IMR-90 (cell line): ENCODE data around the gene ACRBP. TPM values are rescaled to one million over a fixed set of nuclear protein-coding genes. Genes with fewer than 3 reads are reported as not detected.
A peak's percentile ranks its signal among the peaks of the same experiment; 100 is the strongest.

Source experiments
- ATAC-seq: fragments of 200-7000 bp; cut with Tn5 transposase; 2 replicates; pipeline ENCODE4 v1.9.1; 2020; ENCODE audit warnings: low read depth, mild to moderate bottlenecking, moderate library complexity
- BruUV-seq: library from RNA; stranded (reverse); fragments of 400-500 nt; replicated peaks from 2 replicates; lab custom pipeline; 2021; lab: Mats Ljungman, UMichigan
- CTCF ChIA-PET: fragments of 300-600 bp; formaldehyde crosslinking; extraction: SDS; loops from one replicate; lab custom pipeline; 2021; ENCODE audit warnings: antibody characterized with exemption; lab: Yijun Ruan, JAX
- POLR2A ChIA-PET: fragments of 300-600 bp; sonication (Branson Sonifier 250); formaldehyde crosslinking; loops from one replicate; lab custom pipeline; 2022; ENCODE audit warnings: antibody characterized with exemption; ENCODE audit not compliant: unreplicated experiment; lab: Charles Lee
- DNase-seq: peaks from one replicate; pipeline ENCODE4 v3.0.0; 2013
- H2AFZ ChIP-seq: replicated peaks from 2 replicates; pipeline ENCODE3; 2013; ENCODE audit warnings: low read length, mild to moderate bottlenecking; ENCODE audit not compliant: poor library complexity
- H2AK5ac ChIP-seq: 2 replicates; pipeline ENCODE4 v1.6.1; 2013; ENCODE audit warnings: low read depth, low read length, inconsistent platforms
- H2AK9ac ChIP-seq: replicated peaks from 2 replicates; pipeline ENCODE3; 2013; ENCODE audit warnings: mild to moderate bottlenecking, low read depth, low read length, moderate library complexity; ENCODE audit not compliant: poor library complexity
- H2BK120ac ChIP-seq: 2 replicates; pipeline ENCODE4 v1.6.1; 2013; ENCODE audit warnings: low read depth, low read length, inconsistent platforms
- H2BK15ac ChIP-seq: 3 replicates; pipeline ENCODE4 v1.6.1; 2013; ENCODE audit warnings: low read depth, low read length, inconsistent platforms
- H2BK20ac ChIP-seq: 2 replicates; pipeline ENCODE4 v1.6.1; 2013; ENCODE audit warnings: low read depth, mild to moderate bottlenecking, inconsistent platforms, low read length, moderate library complexity
- H2BK5ac ChIP-seq: 2 replicates; pipeline ENCODE4 v1.6.1; 2013; ENCODE audit warnings: mild to moderate bottlenecking, low read depth, low read length, inconsistent platforms; ENCODE audit not compliant: poor library complexity, severe bottlenecking
- H3K14ac ChIP-seq: replicated peaks from 2 replicates; pipeline ENCODE4 v1.6.1; 2013; ENCODE audit warnings: low read depth, low read length, inconsistent platforms
- H3K18ac ChIP-seq: 2 replicates; pipeline ENCODE4 v1.6.1; 2013; ENCODE audit warnings: low read depth, low read length, control low read depth
- H3K23ac ChIP-seq: 2 replicates; pipeline ENCODE4 v1.6.1; 2013; ENCODE audit warnings: low read depth, low read length, inconsistent platforms
- H3K27ac ChIP-seq: 2 replicates; pipeline ENCODE4 v1.5.1; 2013; ENCODE audit warnings: mild to moderate bottlenecking, control low read depth, low read length; ENCODE audit not compliant: insufficient read depth
- H3K27me3 ChIP-seq: 2 replicates; pipeline ENCODE4 v1.6.1; 2013; ENCODE audit warnings: low read length; ENCODE audit not compliant: control insufficient read depth, insufficient read depth
- H3K36me3 ChIP-seq: 2 replicates; pipeline ENCODE4 v1.6.1; 2013; ENCODE audit warnings: low read length, mixed read lengths; ENCODE audit not compliant: control insufficient read depth, insufficient read depth
- H3K4ac ChIP-seq: 2 replicates; pipeline ENCODE4 v1.6.1; 2013; ENCODE audit warnings: low read depth, low read length, inconsistent platforms
- H3K4me1 ChIP-seq: 2 replicates; pipeline ENCODE4 v1.6.1; 2013; ENCODE audit warnings: low read length, mixed read lengths; ENCODE audit not compliant: control insufficient read depth, insufficient read depth
- H3K4me2 ChIP-seq: 2 replicates; pipeline ENCODE4 v1.6.1; 2013; ENCODE audit warnings: low read depth, mild to moderate bottlenecking, control low read depth, low read length, moderate library complexity
- H3K4me3 ChIP-seq: 2 replicates; pipeline ENCODE4 v1.5.1; 2013; ENCODE audit warnings: low read depth, mild to moderate bottlenecking, control low read depth, low read length, moderate library complexity; ENCODE audit not compliant: insufficient read depth
- H3K56ac ChIP-seq: 2 replicates; pipeline ENCODE4 v1.6.1; 2013; ENCODE audit warnings: low read length, inconsistent platforms; ENCODE audit not compliant: insufficient read depth; ENCODE audit errors: extremely low read depth
- H3K79me1 ChIP-seq, 2 experiments: 2 replicates each; pipeline ENCODE4 v1.6.1; 2013; ENCODE audit warnings: low read length in 2 of 2, inconsistent platforms in 1 of 2, low read depth in 1 of 2
- H3K9ac ChIP-seq: 2 replicates; pipeline ENCODE4 v1.6.1; 2013; ENCODE audit warnings: low read depth, low read length, control low read depth
- H3K9me1 ChIP-seq: 2 replicates; pipeline ENCODE4 v1.6.1; 2013; ENCODE audit warnings: low read length, inconsistent platforms; ENCODE audit not compliant: insufficient read depth
- H3K9me3 ChIP-seq: 2 replicates; pipeline ENCODE4 v1.6.1; 2013; ENCODE audit warnings: low read length; ENCODE audit not compliant: control insufficient read depth, insufficient read depth
- H4K20me1 ChIP-seq: 2 replicates; pipeline ENCODE4 v1.6.1; 2013; ENCODE audit warnings: low read length, inconsistent platforms; ENCODE audit not compliant: insufficient read depth
- H4K5ac ChIP-seq: 2 replicates; pipeline ENCODE4 v1.6.1; 2013; ENCODE audit warnings: mild to moderate bottlenecking, low read depth, low read length, control low read depth
- H4K8ac ChIP-seq, 2 experiments: 2 replicates each; pipeline ENCODE4 v1.6.1; 2013; ENCODE audit warnings: low read depth in 2 of 2, low read length in 2 of 2, control low read depth in 1 of 2, inconsistent platforms in 1 of 2
- H4K91ac ChIP-seq: 2 replicates; pipeline ENCODE4 v1.6.1; 2013; ENCODE audit warnings: low read depth, low read length, inconsistent platforms; ENCODE audit not compliant: insufficient read depth
- CEBPB ChIP-seq: IDR thresholded peaks from 2 replicates; pipeline ENCODE4 v1.6.1; 2012; ENCODE audit warnings: low read depth, low read length, improper control_type of control experiment
- FOS ChIP-seq: fragments of 150-350 bp; IDR thresholded peaks from 2 replicates; pipeline ENCODE4 v1.6.1; 2016; ENCODE audit warnings: low read depth, low read length
- MAFK ChIP-seq: IDR thresholded peaks from 2 replicates; pipeline ENCODE4 v1.6.1; 2012; ENCODE audit warnings: low read depth, low read length, improper control_type of control experiment
- MAZ ChIP-seq: IDR thresholded peaks from 2 replicates; pipeline ENCODE4 v1.6.1; 2012; ENCODE audit warnings: low read depth, mild to moderate bottlenecking, low read length, improper control_type of control experiment, moderate library complexity, borderline replicate concordance
- MXI1 ChIP-seq: IDR thresholded peaks from 2 replicates; pipeline ENCODE4 v1.6.1; 2012; ENCODE audit warnings: low read depth, mild to moderate bottlenecking, low read length, moderate library complexity, borderline replicate concordance
- NFE2L2 ChIP-seq: fragments of 150-350 bp; IDR thresholded peaks from 2 replicates; pipeline ENCODE4 v1.6.1; 2016; ENCODE audit warnings: low read depth, mild to moderate bottlenecking, low read length
- POLR2A ChIP-seq: IDR thresholded peaks from 2 replicates; pipeline ENCODE4 v1.6.1; 2012; ENCODE audit warnings: mild to moderate bottlenecking, low read depth, low read length
- RAD21 ChIP-seq: IDR thresholded peaks from 2 replicates; pipeline ENCODE4 v1.6.1; 2012; ENCODE audit warnings: low read length, improper control_type of control experiment
- RFX5 ChIP-seq: IDR thresholded peaks from 2 replicates; pipeline ENCODE4 v1.8.0; 2012; ENCODE audit warnings: low read depth, mild to moderate bottlenecking, low read length, moderate library complexity
- WGBS, 2 experiments: methylation state at CpG; one replicate each; pipeline versions ENCODE4 v1.1.5 to v1.1.7; 2013; ENCODE audit warnings: missing lambda C conversion rate in 2 of 2; ENCODE audit not compliant: insufficient read length in 1 of 2; ENCODE audit errors: extremely low coverage in 2 of 2; 5-methylcytosine and 5-hydroxymethylcytosine counted together
- dilution Hi-C: fragments of 300-500 bp; cut with HindIII; formaldehyde crosslinking; loops from one replicate; pipeline ENCODE4 v1.14.3; 2018; ENCODE audit warnings: low sequenced_read_pairs; ENCODE audit not compliant: unreplicated experiment
- in situ Hi-C: fragments of 300-500 bp; cut with MboI; formaldehyde crosslinking; loops from 3 replicates; pipeline ENCODE4 v1.14.3; 2019; ENCODE audit warnings: low sequenced_read_pairs, inconsistent platforms, mixed read lengths
- intact Hi-C: fragments of 100-400 bp; cut with micrococcal nuclease; formaldehyde crosslinking; loops from 2 replicates; pipeline ENCODE4 v1.10.0; 2022
- polyA plus RNA-seq, 3 experiments: library from polyadenylated mRNA; depleted of rRNA; stranded (reverse); fragments of >200 nt; gene quantifications; 2 replicates each; pipeline ENCODE4 v1.2.3, GENCODE V29; 2012; ENCODE audit warnings: low replicate concordance in 1 of 3
- total RNA-seq: library from RNA; depleted of rRNA; stranded (reverse); fragments of >200 nt; gene quantifications from 2 replicates; pipeline ENCODE4 v1.2.3, GENCODE V29; 2012
- TF ChIP-seq, protein P1 (sequence below): fragments of 150-350 bp; IDR thresholded peaks from 2 replicates; pipeline ENCODE4 v1.6.1; 2016; ENCODE audit warnings: low read depth, mild to moderate bottlenecking, low read length, moderate library complexity, borderline replicate concordance
- TF ChIP-seq, protein P2 (sequence below): fragments of 150-350 bp; IDR thresholded peaks from 2 replicates; pipeline ENCODE4 v1.6.1; 2017; ENCODE audit warnings: mild to moderate bottlenecking, antibody characterized with exemption, low read length, low read depth
- TF ChIP-seq, protein P3 (sequence below): conservative IDR thresholded peaks from 2 replicates; pipeline ENCODE4 v1.5.1; 2012; ENCODE audit warnings: mild to moderate bottlenecking, low read depth, low read length, improper control_type of control experiment

ACRBP gene
- total and polyA plus RNA-seq, 2 of the 4 experiments (the other 2 are of a cell fraction): 0.38 TPM; not detected in 1

DNA sequence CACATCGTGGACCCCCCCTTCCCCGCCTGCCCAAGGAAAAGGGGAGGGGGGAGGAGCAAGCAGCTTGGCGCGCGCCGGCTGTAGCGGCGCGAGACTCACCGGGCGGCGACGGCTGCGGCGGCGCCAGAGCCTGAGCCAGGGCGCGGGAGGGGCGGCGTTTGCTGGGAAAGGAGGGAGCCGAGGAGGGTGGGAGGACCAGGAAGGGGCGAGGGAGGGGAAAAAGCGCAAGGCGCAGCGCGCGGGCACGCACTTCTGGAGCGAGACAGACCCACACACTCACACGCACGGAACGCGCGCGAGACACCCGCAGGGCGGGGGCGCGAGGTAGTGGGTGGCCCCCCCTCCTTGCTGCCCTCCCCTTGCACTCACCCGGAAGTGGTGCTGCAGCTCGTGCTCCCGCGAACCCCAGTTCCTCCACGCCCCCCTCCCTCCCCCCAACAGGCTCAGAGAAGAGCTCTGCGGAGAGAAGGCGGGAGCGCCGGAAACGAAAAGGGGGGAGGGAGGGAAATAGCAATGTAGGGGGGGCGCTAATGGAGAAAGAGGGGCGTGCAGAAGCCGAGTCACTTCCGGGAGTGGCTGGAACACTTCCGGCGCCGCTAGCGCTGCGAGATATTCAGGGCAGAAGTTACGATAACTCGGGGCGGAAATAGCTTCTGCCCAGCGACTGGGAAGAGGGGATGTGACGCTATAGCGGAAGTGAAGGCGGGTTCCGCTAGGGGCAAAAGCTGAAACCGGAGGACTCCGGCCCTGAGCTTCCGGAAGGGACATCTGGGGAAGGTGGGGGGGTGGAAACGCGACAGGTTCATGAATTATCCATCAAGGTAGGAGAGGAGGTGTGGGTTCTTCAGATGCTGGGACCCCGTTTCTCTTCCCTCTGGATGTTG, 42.0 kb upstream of the ACRBP start, which contains the start of gene ZNF384:
Gene ZNF384 (minus strand): TSS at position 377 of the 884 bp plus-strand sequence. CDS start 9,855 bp downstream, outside the sequence.
- Histone ChIP-seq H4K8ac (peak within 1 kb of the TSS; percentile 96 to 99), H3K9me3 (no peaks in the 10 kb centered on the region), H3K9me1 (no peaks in the 10 kb centered on the region), H3K4ac (peak within 1 kb of the TSS; percentile 95), H2BK120ac (peak within 1 kb of the TSS; percentile 42), H3K79me1 (peaks cover 15 to 46% of the 10 kb centered on the region in 2 experiments), H3K18ac (peak within 1 kb of the TSS; percentile 68), H3K4me3 (peak within 1 kb of the TSS; percentile 83), H2AFZ (peak within 1 kb of the TSS; percentile 95), H3K14ac (peak within 1 kb of the TSS; percentile 97), H3K56ac (peak within 1 kb of the TSS; percentile 87), H3K4me2 (peak within 1 kb of the TSS; percentile 98), H3K9ac (peak within 1 kb of the TSS; percentile 89), H3K27me3 (no peaks in the 10 kb centered on the region), H2BK5ac (peak within 1 kb of the TSS; percentile 93), H3K27ac (peak within 1 kb of the TSS; percentile 89), H3K36me3 (peaks cover 2% of the 10 kb centered on the region; the same call in 1 of the 2 replicates), H2AK5ac (peak within 1 kb of the TSS; percentile 100), H4K91ac (peak within 1 kb of the TSS; percentile 96), H2BK15ac (peak within 1 kb of the TSS; percentile 89; the same call in 2 of the 3 replicates), H4K5ac (peak within 1 kb of the TSS; percentile 92), H2AK9ac (peak within 1 kb of the TSS; percentile 96), H4K20me1 (peaks cover 8% of the 10 kb centered on the region; the same call in 1 of the 2 replicates), H3K4me1 (peaks cover 5% of the 10 kb centered on the region), H3K23ac (peak within 1 kb of the TSS; percentile 94), H2BK20ac (peak within 1 kb of the TSS; percentile 16; the same call in 1 of the 2 replicates)
- dilution Hi-C loops (no loop called here), in situ Hi-C loops (loop anchor here (10.0 kb wide), 1 partner anchor 114 kb away; no protein-coding TSS in a partner anchor), intact Hi-C loops (loop anchor here (1.0 to 10.0 kb wide), 7 partner anchors 16 to 138 kb away; partner anchors contain the start of genes COPS7A, IFFO1, ING4 and MLF2)
- ATAC-seq (peak; percentile 83), DNase-seq (peak; percentile 99)
- ChIA-PET CTCF (interaction anchor here (0.5 to 1.3 kb wide), 3 partner anchors 35 to 77 kb away, joined by 3 read pairs; partner anchors contain the start of gene MLF2), POLR2A (interaction anchor here (0.6 to 1.2 kb wide), 8 partner anchors 10 to 474 kb away, joined by 3 to 15 read pairs (median 6); partner anchors contain the start of gene COPS7A)
- BruUV-seq: no TSS peak
- 0% methylated on average over 17 of the region's 72 CpGs; no CpG with 5 or more reads in 1 of the 2 experiments for WGBS, 2 experiments
- 0 out of 2 replicates have a peak, but pooled peaks have one; percentile 19 for TF ChIP-seq RFX5
- TF ChIP-seq POLR2A: peak; percentile 81
- peak; percentile 88 for TF ChIP-seq MAZ
- TF ChIP-seq, protein P1, sequence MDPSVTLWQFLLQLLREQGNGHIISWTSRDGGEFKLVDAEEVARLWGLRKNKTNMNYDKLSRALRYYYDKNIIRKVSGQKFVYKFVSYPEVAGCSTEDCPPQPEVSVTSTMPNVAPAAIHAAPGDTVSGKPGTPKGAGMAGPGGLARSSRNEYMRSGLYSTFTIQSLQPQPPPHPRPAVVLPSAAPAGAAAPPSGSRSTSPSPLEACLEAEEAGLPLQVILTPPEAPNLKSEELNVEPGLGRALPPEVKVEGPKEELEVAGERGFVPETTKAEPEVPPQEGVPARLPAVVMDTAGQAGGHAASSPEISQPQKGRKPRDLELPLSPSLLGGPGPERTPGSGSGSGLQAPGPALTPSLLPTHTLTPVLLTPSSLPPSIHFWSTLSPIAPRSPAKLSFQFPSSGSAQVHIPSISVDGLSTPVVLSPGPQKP: no peak
- TF ChIP-seq MXI1: peak; percentile 70
- TF ChIP-seq, protein P2, sequence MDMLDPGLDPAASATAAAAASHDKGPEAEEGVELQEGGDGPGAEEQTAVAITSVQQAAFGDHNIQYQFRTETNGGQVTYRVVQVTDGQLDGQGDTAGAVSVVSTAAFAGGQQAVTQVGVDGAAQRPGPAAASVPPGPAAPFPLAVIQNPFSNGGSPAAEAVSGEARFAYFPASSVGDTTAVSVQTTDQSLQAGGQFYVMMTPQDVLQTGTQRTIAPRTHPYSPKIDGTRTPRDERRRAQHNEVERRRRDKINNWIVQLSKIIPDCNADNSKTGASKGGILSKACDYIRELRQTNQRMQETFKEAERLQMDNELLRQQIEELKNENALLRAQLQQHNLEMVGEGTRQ: no peak
- TF ChIP-seq MAFK: no peak
- TF ChIP-seq RAD21: no peak
- no peak for TF ChIP-seq FOS
- peak; percentile 60 for TF ChIP-seq NFE2L2
- no peak for TF ChIP-seq CEBPB
- TF ChIP-seq, protein P3, sequence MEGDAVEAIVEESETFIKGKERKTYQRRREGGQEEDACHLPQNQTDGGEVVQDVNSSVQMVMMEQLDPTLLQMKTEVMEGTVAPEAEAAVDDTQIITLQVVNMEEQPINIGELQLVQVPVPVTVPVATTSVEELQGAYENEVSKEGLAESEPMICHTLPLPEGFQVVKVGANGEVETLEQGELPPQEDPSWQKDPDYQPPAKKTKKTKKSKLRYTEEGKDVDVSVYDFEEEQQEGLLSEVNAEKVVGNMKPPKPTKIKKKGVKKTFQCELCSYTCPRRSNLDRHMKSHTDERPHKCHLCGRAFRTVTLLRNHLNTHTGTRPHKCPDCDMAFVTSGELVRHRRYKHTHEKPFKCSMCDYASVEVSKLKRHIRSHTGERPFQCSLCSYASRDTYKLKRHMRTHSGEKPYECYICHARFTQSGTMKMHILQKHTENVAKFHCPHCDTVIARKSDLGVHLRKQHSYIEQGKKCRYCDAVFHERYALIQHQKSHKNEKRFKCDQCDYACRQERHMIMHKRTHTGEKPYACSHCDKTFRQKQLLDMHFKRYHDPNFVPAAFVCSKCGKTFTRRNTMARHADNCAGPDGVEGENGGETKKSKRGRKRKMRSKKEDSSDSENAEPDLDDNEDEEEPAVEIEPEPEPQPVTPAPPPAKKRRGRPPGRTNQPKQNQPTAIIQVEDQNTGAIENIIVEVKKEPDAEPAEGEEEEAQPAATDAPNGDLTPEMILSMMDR: no peak
